Activated CD8-positive, alpha-beta memory T cell treated with anti-CD3 and anti-CD28 coated beads for 36 hours (primary cell): Measurements from ENCODE around the gene CCM2. TPM values are rescaled to one million over a fixed set of nuclear protein-coding genes. Genes with fewer than 3 reads are reported as not detected.

Experiments used
- CTCF ChIA-PET: fragments of 350-600 bp; sonication (Branson Sonifier 250); formaldehyde crosslinking; loops from one replicate; lab custom pipeline; 2021; ENCODE audit warnings: antibody characterized with exemption; lab: Charles Lee
- POLR2A ChIA-PET: fragments of 350-600 bp; sonication (Branson Sonifier 250); formaldehyde crosslinking; loops from one replicate; lab custom pipeline; 2021; ENCODE audit warnings: antibody characterized with exemption; lab: Charles Lee
- total RNA-seq, 2 experiments: library from RNA; stranded (reverse); gene quantifications; one replicate each; pipeline ENCODE4 v1.2.3, GENCODE V29; 2021

Gene CCM2
- total RNA-seq, 2 experiments from 2014 or later = 54.2 to 56.3 TPM

DNA sequence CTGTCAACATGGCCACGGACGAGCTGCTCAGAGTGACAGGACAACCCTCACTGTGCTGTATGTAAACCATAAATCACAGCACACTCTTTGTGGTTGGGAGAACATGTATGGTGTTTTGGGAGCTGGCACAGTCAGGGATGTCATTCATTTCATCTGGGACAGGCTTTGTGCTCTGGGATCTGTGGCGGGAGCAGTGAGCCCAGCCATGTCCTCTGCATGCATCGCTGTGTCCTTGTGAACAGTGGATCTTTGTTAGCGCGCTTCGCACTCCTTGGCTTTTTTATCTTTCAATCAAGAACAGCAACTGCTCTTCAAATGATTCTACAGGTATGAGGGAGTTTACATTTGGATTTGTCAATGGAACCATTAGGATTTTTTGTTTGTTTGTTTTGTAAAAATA lies 7.1 kb downstream of the CCM2 start:
- POLR2A ChIA-PET = interaction anchor here (0.6 kb wide), 1 partner anchor 30 kb away, joined by 8 read pairs; no protein-coding TSS in a partner anchor
- CTCF ChIA-PET = interaction anchor here (1.6 kb wide), 1 partner anchor 33 kb away, joined by 4 read pairs; no protein-coding TSS in a partner anchor

DNA sequence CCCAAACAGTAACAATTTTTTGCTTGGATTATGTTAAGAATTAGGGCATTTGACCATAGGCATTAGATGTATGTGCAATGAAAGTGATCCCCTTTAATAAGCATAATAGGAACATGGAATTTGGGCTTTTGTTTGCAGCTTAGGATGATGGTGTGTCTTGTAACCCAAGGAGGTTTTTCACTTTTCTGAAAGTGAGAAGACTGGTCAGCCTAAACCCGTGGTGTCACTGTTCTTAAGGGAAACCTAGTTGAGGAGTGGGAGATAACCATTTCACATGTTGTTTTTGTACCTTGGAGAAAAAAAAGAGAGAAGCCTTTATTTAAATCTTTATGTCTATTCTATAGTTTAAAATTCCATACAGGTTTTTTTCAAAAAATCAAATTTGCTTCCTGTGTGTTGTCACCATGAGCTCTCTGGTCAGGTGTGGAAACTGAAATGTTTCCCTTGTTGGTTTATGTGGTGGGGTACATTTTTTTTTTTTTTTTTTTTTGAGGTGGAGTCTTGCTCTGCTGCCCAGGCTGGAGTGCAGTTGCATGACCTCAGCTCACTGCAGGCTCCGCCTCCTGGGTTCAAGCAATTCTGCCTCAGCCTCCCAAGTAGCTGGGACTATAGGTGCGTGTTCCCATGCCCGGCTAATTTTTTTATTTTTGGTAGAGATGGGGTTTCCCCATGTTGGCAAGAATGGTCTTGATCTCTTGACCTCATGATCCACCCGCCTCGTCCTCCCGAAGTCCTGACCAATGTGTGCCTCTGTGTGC lies 7.7 kb downstream of the CCM2 start:
- CTCF ChIA-PET = interaction anchor here (1.2 to 1.6 kb wide), 2 partner anchors 34 to 35 kb away, joined by 3 to 4 read pairs; no protein-coding TSS in a partner anchor
- POLR2A ChIA-PET = interaction anchor here (0.6 to 0.7 kb wide), 2 partner anchors 30 to 140 kb away, joined by 3 to 8 read pairs; no protein-coding TSS in a partner anchor

DNA sequence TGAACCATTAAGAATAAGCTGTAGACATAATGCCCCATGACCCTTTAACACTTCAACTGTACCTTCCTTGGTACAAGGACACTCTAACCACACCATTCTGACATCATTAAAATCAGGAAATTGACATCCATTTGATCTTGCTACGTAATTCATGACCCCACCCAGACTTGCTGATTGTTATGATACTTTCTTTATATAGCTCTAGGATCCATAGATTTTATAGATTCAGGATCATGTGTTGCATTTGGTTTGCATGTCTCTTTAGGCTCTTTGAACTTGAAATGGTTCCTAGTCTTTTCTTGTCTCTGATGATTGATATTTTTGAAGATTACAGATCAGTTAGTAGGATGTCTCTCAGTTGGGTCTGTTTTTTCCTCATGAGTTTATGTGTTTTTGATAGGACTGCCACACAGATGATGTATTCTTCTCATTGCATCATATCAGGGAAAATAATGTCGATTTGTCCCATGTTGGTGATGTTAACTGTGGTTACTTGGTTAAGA lies 13.5 kb downstream of the CCM2 start:
- CTCF ChIA-PET = interaction anchor here (0.5 to 2.2 kb wide), 2 partner anchors 40 to 97 kb away, joined by 3 to 6 read pairs; no protein-coding TSS in a partner anchor
- POLR2A ChIA-PET = interaction anchor here (0.6 kb wide), 1 partner anchor 8 kb away, joined by 3 read pairs; no protein-coding TSS in a partner anchor

DNA sequence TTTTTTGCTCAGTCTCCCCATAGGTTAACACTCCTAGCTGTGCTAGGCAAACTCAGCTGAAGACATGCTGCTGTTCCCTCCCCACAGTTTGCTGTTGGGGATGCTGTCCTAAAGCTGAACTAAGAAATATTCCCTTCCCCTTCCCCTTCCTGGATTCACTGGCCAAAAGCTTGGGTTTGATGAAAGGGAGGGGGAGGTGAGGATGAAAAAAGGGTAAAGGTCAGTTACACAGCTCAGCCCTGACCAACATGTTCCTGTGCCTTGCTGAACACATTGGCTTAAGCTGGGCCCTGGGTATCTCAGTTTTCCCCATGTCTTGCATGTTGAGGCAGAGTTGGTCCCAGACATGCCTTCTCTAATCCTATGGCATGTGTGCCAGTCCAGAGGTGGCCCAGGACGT lies 15.3 kb downstream of the CCM2 start:
- CTCF ChIA-PET = no interaction called here
- POLR2A ChIA-PET = interaction anchor here (0.9 kb wide), 1 partner anchor 13 kb away, joined by 5 read pairs; no protein-coding TSS in a partner anchor

DNA sequence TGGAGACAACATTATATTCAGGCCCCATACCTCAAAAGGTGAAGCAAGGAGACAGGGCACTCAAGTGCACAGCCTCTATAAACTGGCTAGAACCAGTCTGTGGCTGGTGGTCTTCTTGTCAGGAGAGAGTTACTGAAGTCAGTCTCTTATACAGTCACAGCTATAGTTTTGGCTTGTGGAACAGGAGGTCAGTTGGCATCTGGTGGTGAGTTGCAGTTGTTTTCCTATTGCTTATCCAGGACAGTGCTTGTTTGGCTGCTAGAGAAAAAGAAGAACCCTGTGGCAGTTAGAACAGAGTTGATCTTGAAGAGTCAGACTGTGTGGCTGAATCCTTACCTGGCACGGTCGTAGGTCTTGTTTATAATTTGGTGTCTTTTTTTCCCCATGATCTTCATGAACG lies 17.3 kb downstream of the CCM2 start:
- CTCF ChIA-PET = no interaction called here
- POLR2A ChIA-PET = interaction anchor here (0.6 kb wide), 1 partner anchor 568 kb away, joined by 6 read pairs; no protein-coding TSS in a partner anchor

DNA sequence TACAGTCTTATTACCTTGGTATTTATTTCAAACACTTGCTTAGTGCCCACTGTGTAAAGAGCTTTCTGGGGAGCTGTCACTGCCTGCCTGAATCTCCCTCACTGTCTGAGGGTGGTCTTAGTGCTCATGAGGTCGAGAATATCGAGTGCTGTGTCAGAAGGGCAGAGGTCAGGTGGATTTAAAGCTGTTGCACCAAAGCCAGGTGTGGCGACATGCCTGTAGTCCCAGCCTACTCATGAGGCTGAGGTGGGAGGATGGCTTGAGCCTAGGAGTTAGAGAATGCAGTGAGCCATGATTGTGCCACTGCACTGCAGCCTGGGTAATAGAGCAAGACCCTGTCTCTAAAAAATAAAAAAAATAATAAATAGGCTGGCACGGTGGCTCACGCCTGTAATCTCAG lies 20.9 kb downstream of the CCM2 start:
- POLR2A ChIA-PET = interaction anchor here (0.6 to 1.2 kb wide), 3 partner anchors 20 to 161 kb away, joined by 3 to 7 read pairs (median 7); partner anchors contain the start of gene TBRG4

GRCh38 chr7:45021604-45022296 lies 21.7 kb downstream of the CCM2 start:
- ChIA-PET CTCF (interaction anchor here (1.1 to 2.2 kb wide), 3 partner anchors 10 to 42 kb away, joined by 3 to 8 read pairs (median 4); partner anchors contain the start of genes CCM2 and MYO1G), POLR2A (interaction anchor here (0.6 to 1.2 kb wide), 4 partner anchors 8 to 160 kb away, joined by 3 to 7 read pairs (median 5); partner anchors contain the start of gene TBRG4)

More for the DNA sequence above, 20.9 kb downstream of the CCM2 start:
- CTCF ChIA-PET = interaction anchor here (1.1 to 2.2 kb wide), 3 partner anchors 9 to 42 kb away, joined by 3 to 8 read pairs (median 4); partner anchors contain the start of genes CCM2 and MYO1G

GRCh38 chr7:45024126-45024744 lies 24.2 kb downstream of the CCM2 start:
- ChIA-PET POLR2A (interaction anchor here (0.6 to 0.7 kb wide), 2 partner anchors 12 to 25 kb away, joined by 5 to 7 read pairs; no protein-coding TSS in a partner anchor), CTCF (interaction anchor here (0.7 to 1.6 kb wide), 2 partner anchors 12 to 45 kb away, joined by 4 read pairs; no protein-coding TSS in a partner anchor)

DNA sequence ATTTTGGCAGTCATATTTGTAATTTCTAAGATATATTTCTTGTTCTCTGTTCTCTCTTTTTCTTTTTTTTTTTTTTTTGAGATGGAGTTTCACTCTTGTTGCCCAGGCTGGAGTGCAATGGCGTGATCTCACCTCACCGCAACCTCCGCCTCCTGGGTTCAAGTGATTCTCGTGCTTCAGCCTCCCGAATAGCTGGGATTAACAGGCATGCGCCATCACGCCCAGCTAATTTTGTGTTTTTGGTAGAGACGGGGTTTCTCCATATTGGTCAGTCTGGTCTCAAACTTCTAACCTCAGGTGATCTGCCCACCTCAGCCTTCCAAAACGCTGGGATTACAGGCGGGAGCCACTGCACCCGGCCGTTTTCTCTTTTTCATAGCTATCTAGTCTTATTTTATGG lies 25.5 kb downstream of the CCM2 start:
- CTCF ChIA-PET = interaction anchor here (0.6 to 1.6 kb wide), 2 partner anchors 11 to 199 kb away, joined by 4 to 5 read pairs; no protein-coding TSS in a partner anchor
- POLR2A ChIA-PET = interaction anchor here (0.6 kb wide), 1 partner anchor 219 kb away, joined by 4 read pairs; no protein-coding TSS in a partner anchor

DNA sequence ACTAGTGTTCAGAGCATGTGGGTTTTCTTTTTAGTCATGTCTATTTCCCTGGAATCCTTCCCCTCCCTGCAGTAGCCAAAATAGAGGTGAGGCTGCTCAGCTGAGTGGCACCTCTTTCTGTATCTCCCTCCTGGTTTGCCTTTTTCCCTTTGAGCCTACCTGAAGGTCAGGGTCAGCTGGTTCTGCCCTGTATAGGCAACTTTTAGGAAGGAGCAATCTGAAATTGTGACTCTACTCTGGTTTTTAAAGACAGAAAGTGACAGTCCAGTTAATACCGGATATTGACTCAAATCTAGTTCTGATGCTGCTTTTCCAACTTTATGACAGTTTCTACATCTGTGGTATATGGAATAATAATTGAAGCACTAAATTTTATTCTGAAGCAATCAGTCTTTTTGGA lies 26.0 kb downstream of the CCM2 start:
- ChIA-PET POLR2A (interaction anchor here (0.6 kb wide), 1 partner anchor 220 kb away, joined by 4 read pairs; no protein-coding TSS in a partner anchor), CTCF (interaction anchor here (0.6 to 1.6 kb wide), 2 partner anchors 10 to 198 kb away, joined by 4 to 5 read pairs; no protein-coding TSS in a partner anchor)

DNA sequence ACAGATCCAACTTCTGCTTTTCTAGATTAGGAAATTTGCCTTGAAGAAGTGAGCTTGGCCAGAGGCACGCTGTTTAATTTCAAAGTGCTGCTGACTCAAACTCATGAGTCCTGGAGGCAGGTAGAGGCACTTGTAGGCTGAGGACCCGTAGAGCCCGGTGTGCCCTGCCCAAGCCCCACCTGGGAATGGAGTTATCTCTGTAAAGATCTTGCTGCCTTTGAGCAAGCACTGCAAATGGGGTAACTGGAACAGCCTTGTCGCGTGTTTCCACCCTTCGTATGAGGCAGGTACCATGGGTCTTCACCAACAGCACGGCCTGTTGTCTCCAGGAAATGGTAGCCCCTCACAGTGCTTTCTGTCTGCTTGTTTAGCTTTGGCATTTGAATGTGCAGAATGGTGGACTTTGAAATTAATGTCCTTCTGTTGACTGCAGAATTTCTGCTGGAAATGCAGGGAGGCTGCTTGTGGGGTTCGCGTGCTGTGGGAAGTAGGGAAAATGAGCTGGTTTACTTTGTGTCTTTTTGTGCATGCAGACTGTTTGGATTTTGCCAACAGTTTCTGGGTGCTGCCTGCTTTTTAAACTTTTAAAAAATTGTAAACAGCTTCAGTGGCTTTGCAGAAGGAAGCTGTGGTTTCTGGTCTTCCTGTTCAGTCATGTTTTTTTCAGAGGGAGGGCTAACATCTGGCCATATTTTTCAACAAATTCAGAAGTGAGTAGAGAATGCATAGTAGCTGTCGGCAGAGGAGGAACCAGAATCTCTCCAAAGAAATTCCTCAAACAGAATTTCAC lies 27.2 kb downstream of the CCM2 start:
- ChIA-PET CTCF (interaction anchor here (1.2 to 1.4 kb wide), 2 partner anchors 23 to 26 kb away, joined by 3 to 4 read pairs; no protein-coding TSS in a partner anchor), POLR2A (interaction anchor here (0.7 to 1.4 kb wide), 4 partner anchors 9 to 145 kb away, joined by 3 to 8 read pairs (median 3); partner anchors contain the start of gene TBRG4)

- ChIA-PET CTCF (interaction anchor here (0.6 to 1.4 kb wide), 3 partner anchors 23 to 387 kb away, joined by 3 to 4 read pairs (median 3); no protein-coding TSS in a partner anchor), POLR2A (interaction anchor here (0.6 to 1.4 kb wide), 4 partner anchors 8 to 84 kb away, joined by 3 to 8 read pairs (median 5); partner anchors contain the start of gene TBRG4)
Measured at GRCh38 chr7:45027774-45028114, 27.7 kb downstream of the CCM2 start.

DNA sequence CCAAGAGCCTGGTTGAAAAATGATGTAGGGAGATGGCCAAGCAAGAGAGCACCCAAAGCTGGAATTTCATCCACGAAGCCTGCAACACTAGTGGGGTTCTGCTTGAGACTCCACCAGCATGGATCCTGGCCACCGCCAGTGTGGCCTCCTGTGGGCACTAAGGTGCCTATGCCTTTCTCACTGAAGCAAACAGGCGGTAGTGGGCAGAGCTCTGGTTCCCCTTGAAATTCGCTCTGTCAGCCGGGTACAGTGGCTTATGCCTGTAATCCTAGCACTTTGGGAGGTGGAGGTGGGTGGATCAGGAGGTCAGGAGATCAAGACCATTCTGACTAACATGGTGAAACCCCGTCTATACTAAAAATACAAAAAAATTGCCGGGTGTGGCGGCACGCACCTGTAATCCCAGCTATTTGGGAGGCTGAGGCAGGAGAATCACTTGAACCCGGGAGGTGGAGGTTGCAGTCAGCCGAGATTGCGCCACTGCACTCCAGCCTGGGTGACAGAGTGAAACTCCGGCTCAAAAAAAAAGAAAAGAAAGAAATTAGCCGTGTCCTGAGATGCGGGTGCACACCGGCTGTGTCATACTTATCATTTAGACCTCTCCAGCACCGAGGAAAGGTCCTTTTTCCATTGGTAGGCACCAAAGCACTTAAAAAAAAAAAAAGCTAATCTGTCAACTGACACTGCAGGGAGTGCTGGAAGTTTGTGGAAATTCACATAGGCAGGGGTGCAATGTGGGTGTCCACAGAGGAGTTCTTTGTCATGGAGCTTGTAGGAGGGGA lies 28.3 kb downstream of the CCM2 start:
- ChIA-PET CTCF (interaction anchor here (0.6 to 1.4 kb wide), 4 partner anchors 27 to 1444 kb away, joined by 3 to 4 read pairs (median 4); no protein-coding TSS in a partner anchor), POLR2A (interaction anchor here (0.6 to 1.3 kb wide), 4 partner anchors 13 to 54 kb away, joined by 3 to 7 read pairs (median 4); no protein-coding TSS in a partner anchor)

DNA sequence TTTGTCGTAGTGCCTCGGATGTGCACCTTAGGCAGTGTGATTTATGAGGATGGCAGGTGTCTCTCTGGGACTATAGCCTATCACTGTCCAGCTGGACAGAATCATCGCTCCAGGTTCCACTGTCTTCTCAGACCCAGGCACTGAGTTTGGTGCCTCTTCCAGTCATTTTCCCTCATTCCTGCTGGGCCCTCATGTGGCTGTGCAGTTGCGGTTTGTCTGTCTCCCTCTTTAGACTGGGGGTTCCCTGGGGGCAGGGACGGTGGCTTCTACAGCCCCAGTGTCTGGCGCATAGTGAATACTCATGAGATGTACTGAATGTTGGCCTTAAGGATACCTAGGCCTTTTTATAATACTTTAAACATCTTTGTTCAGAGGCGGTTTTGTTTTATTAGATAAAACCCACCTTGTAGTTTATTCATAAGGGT lies 28.9 kb downstream of the CCM2 start:
- CTCF ChIA-PET = interaction anchor here (0.6 to 1.1 kb wide), 3 partner anchors 25 to 1445 kb away, joined by 3 to 4 read pairs (median 3); no protein-coding TSS in a partner anchor
- POLR2A ChIA-PET = interaction anchor here (0.9 to 1.3 kb wide), 3 partner anchors 13 to 55 kb away, joined by 3 to 5 read pairs (median 4); no protein-coding TSS in a partner anchor

GRCh38 chr7:45031829-45032228 lies 31.8 kb downstream of the CCM2 start:
- CTCF ChIA-PET = interaction anchor here (1.7 kb wide), 1 partner anchor 34 kb away, joined by 3 read pairs; no protein-coding TSS in a partner anchor

More at GRCh38 chr7:45031829-45032228, 31.8 kb downstream of the CCM2 start:
- POLR2A ChIA-PET = interaction anchor here (0.9 kb wide), 1 partner anchor 59 kb away, joined by 3 read pairs; no protein-coding TSS in a partner anchor
